A549 (cell line): ENCODE measurements around the gene NFKB2.

Experiments
- CTCF ChIP-seq: fragments of >200 bp; sonication (Bioruptor Twin); formaldehyde crosslinking; IDR thresholded peaks from 3 replicates; pipeline ENCODE4 v1.5.1; 2016
- EP300 ChIP-seq, 2 experiments: fragments of >200 bp; sonication (Bioruptor Twin); formaldehyde crosslinking; IDR thresholded peaks; 2 replicates in 1 of 2; 3 replicates in 1 of 2; pipeline ENCODE4 v1.6.1; 2016 to 2017
- ESRRA ChIP-seq: fragments of 150-350 bp; IDR thresholded peaks from 2 replicates; pipeline ENCODE4 v1.6.1; 2014; ENCODE audit warnings: mild to moderate bottlenecking, low read length, borderline replicate concordance
- FOSB ChIP-seq: fragments of 250-450 bp; sonication (Bioruptor Pico); IDR thresholded peaks from 2 replicates; pipeline ENCODE4 v1.5.0; 2020; ENCODE audit warnings: mild to moderate bottlenecking, moderate library complexity
- FOXS1 ChIP-seq: fragments of 250-450 bp; sonication (Bioruptor Pico); IDR thresholded peaks from 2 replicates; pipeline ENCODE4 v1.5.0; 2020; ENCODE audit warnings: mild to moderate bottlenecking, moderate library complexity
- PHF8 ChIP-seq: fragments of 200-600 bp; sonication (generic); IDR thresholded peaks from 2 replicates; pipeline ENCODE4 v1.6.1; 2016; ENCODE audit warnings: low read depth, mild to moderate bottlenecking, antibody characterized with exemption, moderate library complexity, borderline replicate concordance
- POLR2A ChIP-seq: IDR thresholded peaks from 2 replicates; pipeline ENCODE4 v1.6.1; 2012; ENCODE audit warnings: mild to moderate bottlenecking, low read length
- RNF2 ChIP-seq: fragments of 200-600 bp; sonication (generic); IDR thresholded peaks from 2 replicates; pipeline ENCODE4 v1.6.1; 2016; ENCODE audit warnings: low read depth, mild to moderate bottlenecking, antibody characterized with exemption, moderate library complexity, borderline replicate concordance
- SMC3 ChIP-seq: fragments of >200 bp; sonication (Bioruptor Twin); formaldehyde crosslinking; IDR thresholded peaks from 3 replicates; pipeline ENCODE4 v1.6.1; 2018; ENCODE audit warnings: inconsistent platforms

GRCh38 chr10:102416283-102416682 lies 20.8 kb downstream of the NFKB2 start:
- TF ChIP-seq SMC3 (no peak), PHF8 (no peak), CTCF (no peak), FOSB (CRISPR knock-in tag) (no peak), ESRRA (no peak), POLR2A (no peak), FOXS1 (no peak), EP300 (IDR thresholded peaks at IDR 0.05) (no peak), RNF2 (no peak)
